Esophagus muscularis mucosa (tissue), 3 donors: ENCODE data around the gene DAPK1.

Experiments
- POLR2A ChIP-seq: fragments of 450-650 bp; IDR thresholded peaks from one replicate; pipeline ENCODE4 v1.6.1; 2017; ENCODE audit warnings: antibody characterized with exemption, moderate library complexity, mild to moderate bottlenecking, low read depth
- POLR2AphosphoS5 ChIP-seq, 2 donors: sonication (generic); formaldehyde crosslinking; IDR thresholded peaks; one replicate each; pipeline ENCODE4 v1.6.1; 2017; ENCODE audit warnings: antibody characterized with exemption in 2 of 2
- TF ChIP-seq, protein P1 (sequence below), 3 experiments: fragments of 200-600 bp in 2 of 3; fragments of 450-650 bp in 1 of 3; sonication (generic) in 2 of 3; IDR thresholded peaks; one replicate each; pipeline ENCODE4 v1.5.1; 2017 to 2019; ENCODE audit warnings: antibody characterized with exemption in 3 of 3, mild to moderate bottlenecking in 2 of 3, moderate library complexity in 1 of 3

DNA sequence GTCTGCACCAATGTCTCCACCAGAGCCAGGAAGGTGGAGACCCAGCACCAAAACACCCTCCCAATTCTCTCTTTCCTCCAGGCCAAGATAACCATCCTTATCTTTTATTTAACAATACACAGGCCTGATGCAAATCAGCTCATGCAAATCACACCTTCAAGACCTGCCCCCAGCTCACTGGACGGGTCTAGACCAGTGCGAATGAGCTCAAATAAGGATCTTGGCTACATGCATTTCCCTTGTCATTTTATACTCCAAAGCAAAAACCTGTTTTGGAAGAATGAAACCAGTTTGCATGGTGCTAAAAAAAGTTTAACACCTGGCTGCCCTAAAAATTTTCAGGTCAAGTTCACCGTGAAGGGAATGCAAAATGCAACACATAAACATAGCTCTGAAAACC lies 31.9 kb upstream of the DAPK1 start:
- no peak for TF ChIP-seq POLR2A
- TF ChIP-seq, protein P1, sequence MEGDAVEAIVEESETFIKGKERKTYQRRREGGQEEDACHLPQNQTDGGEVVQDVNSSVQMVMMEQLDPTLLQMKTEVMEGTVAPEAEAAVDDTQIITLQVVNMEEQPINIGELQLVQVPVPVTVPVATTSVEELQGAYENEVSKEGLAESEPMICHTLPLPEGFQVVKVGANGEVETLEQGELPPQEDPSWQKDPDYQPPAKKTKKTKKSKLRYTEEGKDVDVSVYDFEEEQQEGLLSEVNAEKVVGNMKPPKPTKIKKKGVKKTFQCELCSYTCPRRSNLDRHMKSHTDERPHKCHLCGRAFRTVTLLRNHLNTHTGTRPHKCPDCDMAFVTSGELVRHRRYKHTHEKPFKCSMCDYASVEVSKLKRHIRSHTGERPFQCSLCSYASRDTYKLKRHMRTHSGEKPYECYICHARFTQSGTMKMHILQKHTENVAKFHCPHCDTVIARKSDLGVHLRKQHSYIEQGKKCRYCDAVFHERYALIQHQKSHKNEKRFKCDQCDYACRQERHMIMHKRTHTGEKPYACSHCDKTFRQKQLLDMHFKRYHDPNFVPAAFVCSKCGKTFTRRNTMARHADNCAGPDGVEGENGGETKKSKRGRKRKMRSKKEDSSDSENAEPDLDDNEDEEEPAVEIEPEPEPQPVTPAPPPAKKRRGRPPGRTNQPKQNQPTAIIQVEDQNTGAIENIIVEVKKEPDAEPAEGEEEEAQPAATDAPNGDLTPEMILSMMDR (IDR thresholded peaks at IDR 0.05): no peak
- no peak for TF ChIP-seq POLR2AphosphoS5 (IDR thresholded peaks at IDR 0.05)
